Testis (tissue), 2 donors: Measurements from ENCODE around the gene ATP13A4.

Experiments
- POLR2A ChIP-seq: fragments of 450-650 bp; IDR thresholded peaks from one replicate; pipeline ENCODE4 v1.6.1; 2017; ENCODE audit warnings: antibody characterized with exemption, mild to moderate bottlenecking, moderate library complexity
- TF ChIP-seq, protein P1 (sequence below), 3 experiments: fragments of 450-650 bp in 2 of 3; fragments of 200-600 bp in 1 of 3; sonication (generic) in 1 of 3; IDR thresholded peaks; one replicate each; pipeline ENCODE4 v1.5.1; 2016 to 2019; ENCODE audit warnings: antibody characterized with exemption in 3 of 3, mild to moderate bottlenecking in 2 of 3, moderate library complexity in 1 of 3

DNA sequence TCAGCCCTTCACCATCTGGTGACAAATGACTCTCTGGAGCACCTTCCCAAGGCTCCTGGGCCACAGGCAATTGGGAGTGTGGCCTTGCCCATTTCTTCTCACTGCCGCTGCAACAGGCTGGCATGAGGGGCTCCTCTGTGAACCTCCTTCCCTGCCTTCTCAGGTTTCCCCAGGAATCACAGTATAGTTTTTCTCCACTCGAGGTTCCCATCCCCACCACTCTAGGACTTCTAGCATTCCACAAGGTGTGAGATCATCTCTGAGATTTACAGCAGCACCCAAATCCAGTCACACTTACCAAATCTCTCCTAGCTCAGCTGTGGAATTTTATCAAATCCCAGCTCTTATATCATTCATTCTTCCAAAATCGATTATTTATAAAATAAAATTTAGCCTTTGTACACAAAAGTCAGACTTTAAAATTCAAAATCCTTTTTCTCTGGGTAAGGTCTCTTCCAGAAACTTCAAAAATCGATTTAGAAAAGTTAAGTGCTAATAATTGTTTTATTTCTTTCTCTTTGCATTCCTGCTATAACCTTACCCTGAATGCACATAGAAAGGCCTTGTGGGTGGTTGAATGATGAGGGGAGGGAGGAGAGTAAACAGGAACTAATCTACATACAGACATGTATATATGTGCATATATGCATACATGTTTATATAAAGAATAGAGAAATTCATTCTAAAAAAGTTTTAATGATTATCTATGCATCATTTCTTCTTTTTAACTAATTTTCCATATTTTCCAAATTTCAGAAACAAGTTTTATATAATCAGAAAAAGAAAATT, 18.9 kb upstream of the ATP13A4 start:
- TF ChIP-seq, protein P1, sequence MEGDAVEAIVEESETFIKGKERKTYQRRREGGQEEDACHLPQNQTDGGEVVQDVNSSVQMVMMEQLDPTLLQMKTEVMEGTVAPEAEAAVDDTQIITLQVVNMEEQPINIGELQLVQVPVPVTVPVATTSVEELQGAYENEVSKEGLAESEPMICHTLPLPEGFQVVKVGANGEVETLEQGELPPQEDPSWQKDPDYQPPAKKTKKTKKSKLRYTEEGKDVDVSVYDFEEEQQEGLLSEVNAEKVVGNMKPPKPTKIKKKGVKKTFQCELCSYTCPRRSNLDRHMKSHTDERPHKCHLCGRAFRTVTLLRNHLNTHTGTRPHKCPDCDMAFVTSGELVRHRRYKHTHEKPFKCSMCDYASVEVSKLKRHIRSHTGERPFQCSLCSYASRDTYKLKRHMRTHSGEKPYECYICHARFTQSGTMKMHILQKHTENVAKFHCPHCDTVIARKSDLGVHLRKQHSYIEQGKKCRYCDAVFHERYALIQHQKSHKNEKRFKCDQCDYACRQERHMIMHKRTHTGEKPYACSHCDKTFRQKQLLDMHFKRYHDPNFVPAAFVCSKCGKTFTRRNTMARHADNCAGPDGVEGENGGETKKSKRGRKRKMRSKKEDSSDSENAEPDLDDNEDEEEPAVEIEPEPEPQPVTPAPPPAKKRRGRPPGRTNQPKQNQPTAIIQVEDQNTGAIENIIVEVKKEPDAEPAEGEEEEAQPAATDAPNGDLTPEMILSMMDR (IDR thresholded peaks at IDR 0.05): no peak
- no peak for TF ChIP-seq POLR2A
